H9 (cell line): ENCODE data around the gene PNRC1. TPM values are rescaled to one million over a fixed set of nuclear protein-coding genes. Genes with fewer than 3 reads are reported as not detected.

ENCODE experiments used
- DNase-seq: peaks from one replicate; pipeline ENCODE4 v3.0.0-alpha.2; 2017
- H2AFZ ChIP-seq: one replicate; pipeline ENCODE4 v1.6.1; 2013; ENCODE audit warnings: mild to moderate bottlenecking, low read length, control low read depth, moderate library complexity
- H2AK5ac ChIP-seq: 2 replicates; pipeline ENCODE4 v1.6.1; 2013; ENCODE audit warnings: low read length, control low read depth, mixed read lengths; ENCODE audit not compliant: insufficient read length
- H2BK120ac ChIP-seq: one replicate; pipeline ENCODE4 v1.6.1; 2013; ENCODE audit warnings: low read depth, mild to moderate bottlenecking, low read length, control low read depth, inconsistent platforms; ENCODE audit not compliant: poor library complexity, severe bottlenecking
- H2BK12ac ChIP-seq: 2 replicates; pipeline ENCODE4 v1.6.1; 2013; ENCODE audit warnings: low read length, control low read depth, mixed read lengths, low read depth; ENCODE audit not compliant: insufficient read length
- H2BK15ac ChIP-seq: 2 replicates; pipeline ENCODE4 v1.6.1; 2013; ENCODE audit warnings: low read depth, low read length, control low read depth
- H2BK20ac ChIP-seq: one replicate; pipeline ENCODE4 v1.6.1; 2013; ENCODE audit warnings: low read depth, mild to moderate bottlenecking, low read length, control low read depth, inconsistent platforms; ENCODE audit not compliant: poor library complexity, severe bottlenecking
- H2BK5ac ChIP-seq: 2 replicates; pipeline ENCODE4 v1.6.1; 2013; ENCODE audit warnings: low read length, control low read depth, mixed read lengths; ENCODE audit not compliant: insufficient read length
- H3K14ac ChIP-seq: 2 replicates; pipeline ENCODE4 v1.6.1; 2013; ENCODE audit warnings: low read length, control low read depth; ENCODE audit not compliant: insufficient read depth
- H3K18ac ChIP-seq: 2 replicates; pipeline ENCODE4 v1.6.1; 2013; ENCODE audit warnings: low read depth, mild to moderate bottlenecking, mixed read lengths, low read length, control low read depth; ENCODE audit not compliant: insufficient read length
- H3K23ac ChIP-seq: 2 replicates; pipeline ENCODE4 v1.6.1; 2013; ENCODE audit warnings: low read length, control low read depth, mixed read lengths, low read depth; ENCODE audit not compliant: insufficient read length
- H3K23me2 ChIP-seq: 2 replicates; pipeline ENCODE4 v1.6.1; 2013; ENCODE audit warnings: low read depth, mild to moderate bottlenecking, mixed read lengths, low read length, control low read depth; ENCODE audit not compliant: insufficient read length, poor library complexity, severe bottlenecking
- H3K27ac ChIP-seq: 2 replicates; pipeline ENCODE4 v1.5.1; 2013; ENCODE audit warnings: low read length, control low read depth, mixed read lengths, low read depth; ENCODE audit not compliant: insufficient read length
- H3K27me3 ChIP-seq: 2 replicates; pipeline ENCODE4 v1.6.1; 2013; ENCODE audit warnings: low read length, control low read depth, inconsistent platforms; ENCODE audit not compliant: insufficient read depth
- H3K4ac ChIP-seq: 2 replicates; pipeline ENCODE4 v1.6.1; 2013; ENCODE audit warnings: low read depth, mild to moderate bottlenecking, control low read depth, inconsistent platforms, low read length, moderate library complexity
- H3K4me1 ChIP-seq: 2 replicates; pipeline ENCODE4 v1.6.1; 2013; ENCODE audit warnings: low read length, control low read depth, inconsistent platforms; ENCODE audit not compliant: insufficient read depth
- H3K4me2 ChIP-seq: 2 replicates; pipeline ENCODE4 v1.6.1; 2013; ENCODE audit warnings: low read length, control low read depth, mixed read lengths; ENCODE audit not compliant: insufficient read length, insufficient read depth
- H3K56ac ChIP-seq: 2 replicates; pipeline ENCODE4 v1.6.1; 2013; ENCODE audit warnings: low read depth, mild to moderate bottlenecking, mixed read lengths, low read length, control low read depth; ENCODE audit not compliant: insufficient read length
- H3K79me1 ChIP-seq: 2 replicates; pipeline ENCODE4 v1.6.1; 2013; ENCODE audit warnings: low read depth, mild to moderate bottlenecking, moderate library complexity, low read length, control low read depth, inconsistent platforms; ENCODE audit not compliant: insufficient read depth, poor library complexity, severe bottlenecking
- H3K79me2 ChIP-seq: 2 replicates; pipeline ENCODE4 v1.6.1; 2013; ENCODE audit warnings: low read length, control low read depth, inconsistent platforms; ENCODE audit not compliant: insufficient read depth
- H3K9ac ChIP-seq: 2 replicates; pipeline ENCODE4 v1.6.1; 2013; ENCODE audit warnings: low read length, control low read depth, mixed read lengths; ENCODE audit not compliant: insufficient read length; ENCODE audit errors: extremely low read depth
- H3K9me3 ChIP-seq: one replicate; pipeline ENCODE4 v1.6.1; 2013; ENCODE audit warnings: low read depth, low read length, inconsistent platforms; ENCODE audit not compliant: control insufficient read depth
- H3T11ph ChIP-seq: one replicate; pipeline ENCODE4 v1.6.1; 2013; ENCODE audit warnings: mild to moderate bottlenecking, low read length, control low read depth, inconsistent platforms
- H4K20me1 ChIP-seq: one replicate; pipeline ENCODE4 v1.6.1; 2013; ENCODE audit not compliant: control insufficient read depth, insufficient read length, insufficient read depth
- H4K5ac ChIP-seq: 2 replicates; pipeline ENCODE4 v1.6.1; 2013; ENCODE audit warnings: low read depth, mild to moderate bottlenecking, mixed read lengths, low read length, control low read depth; ENCODE audit not compliant: insufficient read length
- H4K8ac ChIP-seq: replicated peaks from 2 replicates; pipeline ENCODE4 v1.6.1; 2013; ENCODE audit warnings: low read length, control low read depth, mixed read lengths, low read depth; ENCODE audit not compliant: insufficient read length
- H4K91ac ChIP-seq: 2 replicates; pipeline ENCODE4 v1.6.1; 2013; ENCODE audit warnings: low read depth, mild to moderate bottlenecking, moderate library complexity, mixed read lengths, low read length, control low read depth; ENCODE audit not compliant: insufficient read length
- H3K27ac Mint-ChIP-seq, 3 experiments: 2 replicates in 2 of 3; 3 replicates in 1 of 3; pipeline ENCODE4 v1.8.0; 2020 to 2021; ENCODE audit warnings: mixed read lengths in 3 of 3, mild to moderate bottlenecking in 1 of 3, moderate library complexity in 1 of 3
- H3K27me3 Mint-ChIP-seq: 2 replicates; pipeline ENCODE4 v1.8.0; 2021; ENCODE audit warnings: low read depth, mild to moderate bottlenecking, moderate library complexity, mixed read lengths
- H3K36me3 Mint-ChIP-seq, 3 experiments: 2 replicates in 2 of 3; 3 replicates in 1 of 3; pipeline ENCODE4 v1.8.0; 2020 to 2021; ENCODE audit warnings: low read depth in 3 of 3, mixed read lengths in 3 of 3; ENCODE audit not compliant: insufficient read depth in 1 of 3
- H3K4me1 Mint-ChIP-seq, 2 experiments: 2 replicates each; pipeline ENCODE4 v1.8.0; 2020; ENCODE audit warnings: mixed read lengths in 2 of 2
- H3K4me3 Mint-ChIP-seq, 2 experiments: 2 replicates in 1 of 2; 3 replicates in 1 of 2; pipeline ENCODE4 v1.8.0; 2020 to 2021; ENCODE audit warnings: mild to moderate bottlenecking in 2 of 2, mixed read lengths in 2 of 2, moderate library complexity in 1 of 2
- H3K9me3 Mint-ChIP-seq, 2 experiments: 2 replicates in 1 of 2; 3 replicates in 1 of 2; pipeline ENCODE4 v1.8.0; 2020; ENCODE audit warnings: mild to moderate bottlenecking in 2 of 2, mixed read lengths in 2 of 2, moderate library complexity in 1 of 2
- CTCF ChIP-seq: fragments of 200-600 bp; sonication (generic); conservative IDR thresholded peaks from 3 replicates; pipeline ENCODE4 v1.8.0; 2021; ENCODE audit warnings: antibody characterized with exemption, mild to moderate bottlenecking
- WGBS: extraction: QIAGEN DNeasy Blood & Tissue Kit; methylation state at CpG from one replicate; pipeline ENCODE4 v1.1.7; 2013; ENCODE audit warnings: missing lambda C conversion rate, low lambda C conversion rate, mixed read lengths; ENCODE audit not compliant: insufficient read length; ENCODE audit errors: extremely low coverage; 5-methylcytosine and 5-hydroxymethylcytosine counted together
- total RNA-seq: library from RNA; stranded (reverse); gene quantifications from 2 replicates; pipeline ENCODE4 v1.2.1, GENCODE V29; 2021

The PNRC1 gene
- total RNA-seq, 1 experiment from 2014 or later: 57.4 TPM

GRCh38 chr6:89069536-89070163 is 10.9 kb upstream of the PNRC1 start:
- Histone ChIP-seq H4K8ac (no peak overlapping the region), H3K56ac (no peak overlapping the region), H2BK15ac (no peak overlapping the region), H2AFZ (no peak overlapping the region), H3K27ac (no peak overlapping the region), H2BK12ac (no peak overlapping the region), H4K20me1 (no peaks in the 10 kb centered on the region), H3K9ac (no peak overlapping the region), H3T11ph (no peak overlapping the region), H3K79me1 (no peaks in the 10 kb centered on the region), H3K4me1 (no peaks in the 10 kb centered on the region), H3K4me2 (no peak overlapping the region), H2BK120ac (no peak overlapping the region), H4K91ac (no peak overlapping the region), H3K79me2 (peaks cover 2% of the 10 kb centered on the region; the same call in 1 of the 2 replicates), H2AK5ac (no peak overlapping the region), H3K23me2 (no peaks in the 10 kb centered on the region), H3K23ac (no peak overlapping the region), H2BK20ac (no peak overlapping the region), H4K5ac (no peak overlapping the region), H3K9me3 (no peaks in the 10 kb centered on the region), H2BK5ac (no peak overlapping the region), H3K18ac (no peak overlapping the region), H3K14ac (no peak overlapping the region), H3K27me3 (no peaks in the 10 kb centered on the region), H3K4ac (no peak overlapping the region)
- H3K27me3 Mint-ChIP-seq: peaks cover 10% of the 10 kb centered on the region
- H3K4me1 Mint-ChIP-seq: peaks cover 7 to 8% of the 10 kb centered on the region in 2 experiments
- no peak overlapping the region; a peak in 1 of 7 replicates for H3K27ac Mint-ChIP-seq
- TF ChIP-seq CTCF: no peak
- no CpG with 5 or more reads among the region's 10 CpGs for WGBS
- H3K36me3 Mint-ChIP-seq: no peaks in the 10 kb centered on the region; a peak in 3 of 7 replicates
- H3K9me3 Mint-ChIP-seq: peaks cover 0 to 6% of the 10 kb centered on the region in 2 experiments; a peak in 2 of 5 replicates
- H3K4me3 Mint-ChIP-seq: no peak overlapping the region; a peak in 1 of 5 replicates
- DNase-seq: no peak
